T-helper 2 cell (primary cell): Measurements from ENCODE around the gene DMBT1.

ENCODE experiments used
- DNase-seq, 5 experiments: peaks; one replicate each; pipeline versions ENCODE4 v3.0.0 to v3.0.0-alpha.2; 2012 to 2022

DMBT1 gene

DNA sequence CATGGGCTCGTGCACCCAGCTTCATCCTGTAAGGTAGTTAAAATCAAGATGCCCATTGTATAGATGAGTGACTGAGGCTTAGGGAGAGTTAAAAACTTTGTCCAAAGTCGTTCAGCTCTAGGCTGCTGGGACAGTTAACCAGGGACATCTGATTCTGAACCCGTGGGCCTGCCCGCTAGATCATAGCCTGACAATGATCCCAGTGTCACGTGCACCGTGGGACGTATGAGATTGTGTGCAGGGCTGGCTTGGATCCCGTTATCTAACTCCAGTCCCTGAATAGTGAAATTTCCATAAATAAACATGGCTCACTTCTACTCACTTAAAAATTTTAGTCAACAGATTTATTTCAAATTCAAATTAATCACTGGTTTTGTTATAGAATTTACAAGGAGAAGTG, 114.2 kb downstream of the DMBT1 start:
- DNase-seq = no peak

DNA sequence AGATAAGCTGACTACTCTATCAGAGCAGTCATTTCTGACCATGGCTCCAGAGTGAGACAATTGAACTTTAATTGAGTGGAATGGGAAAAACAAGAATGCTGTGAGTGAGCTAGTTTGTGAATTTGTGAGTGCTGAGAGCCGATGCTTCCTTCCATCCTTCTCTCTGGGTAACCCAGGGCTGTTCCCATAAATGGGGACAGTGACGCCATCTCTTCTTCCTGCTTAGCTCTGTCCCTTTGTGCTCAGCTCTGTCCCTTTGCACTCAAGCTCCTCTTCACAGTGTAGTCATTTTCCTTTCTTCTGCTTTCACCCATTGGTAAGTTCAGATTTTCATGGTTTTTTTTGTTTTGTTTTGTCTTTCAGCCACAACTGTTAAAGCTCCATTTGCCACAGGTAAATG, 114.7 kb downstream of the DMBT1 start:
- no peak for DNase-seq

DNA sequence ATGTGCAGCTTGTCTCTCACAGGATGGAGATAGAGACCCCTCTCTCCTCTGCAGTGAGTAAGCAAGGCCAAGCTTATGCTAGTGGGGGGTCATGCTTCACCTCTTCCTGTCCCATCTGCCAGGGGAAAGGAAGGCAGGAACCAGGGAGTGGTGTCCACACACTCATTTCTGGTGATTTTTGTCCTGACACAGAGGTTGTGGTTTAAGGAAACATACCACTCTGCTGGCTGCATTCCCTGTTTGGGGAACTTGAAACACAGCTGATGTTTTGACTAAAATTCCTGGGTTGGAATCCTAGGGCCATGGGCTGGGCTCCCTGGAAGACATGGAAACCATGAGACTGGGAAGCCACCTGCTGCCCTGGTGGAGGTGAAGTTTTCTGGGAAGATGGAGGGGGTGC, 117.7 kb downstream of the DMBT1 start:
- DNase-seq = no peak

DNA sequence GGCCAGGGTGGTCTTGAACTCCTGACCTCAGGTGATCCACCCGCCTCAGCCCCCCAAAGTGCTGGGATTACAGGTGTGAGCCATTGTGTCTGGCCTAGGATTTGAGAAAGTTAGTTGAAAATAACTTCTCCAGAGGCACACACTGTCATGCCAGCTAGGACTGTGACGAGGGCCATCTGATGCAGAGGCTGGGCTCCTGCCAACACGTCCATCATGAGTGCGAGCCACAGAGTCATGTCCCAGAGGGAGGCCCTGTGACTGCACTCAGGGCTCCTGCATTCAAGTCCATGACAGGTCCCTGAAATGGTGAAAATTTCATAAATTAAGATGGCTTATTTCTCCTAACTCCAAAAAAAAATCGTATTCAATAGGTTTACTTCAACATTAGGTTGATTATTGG, 122.0 kb downstream of the DMBT1 start:
- no peak for DNase-seq

DNA sequence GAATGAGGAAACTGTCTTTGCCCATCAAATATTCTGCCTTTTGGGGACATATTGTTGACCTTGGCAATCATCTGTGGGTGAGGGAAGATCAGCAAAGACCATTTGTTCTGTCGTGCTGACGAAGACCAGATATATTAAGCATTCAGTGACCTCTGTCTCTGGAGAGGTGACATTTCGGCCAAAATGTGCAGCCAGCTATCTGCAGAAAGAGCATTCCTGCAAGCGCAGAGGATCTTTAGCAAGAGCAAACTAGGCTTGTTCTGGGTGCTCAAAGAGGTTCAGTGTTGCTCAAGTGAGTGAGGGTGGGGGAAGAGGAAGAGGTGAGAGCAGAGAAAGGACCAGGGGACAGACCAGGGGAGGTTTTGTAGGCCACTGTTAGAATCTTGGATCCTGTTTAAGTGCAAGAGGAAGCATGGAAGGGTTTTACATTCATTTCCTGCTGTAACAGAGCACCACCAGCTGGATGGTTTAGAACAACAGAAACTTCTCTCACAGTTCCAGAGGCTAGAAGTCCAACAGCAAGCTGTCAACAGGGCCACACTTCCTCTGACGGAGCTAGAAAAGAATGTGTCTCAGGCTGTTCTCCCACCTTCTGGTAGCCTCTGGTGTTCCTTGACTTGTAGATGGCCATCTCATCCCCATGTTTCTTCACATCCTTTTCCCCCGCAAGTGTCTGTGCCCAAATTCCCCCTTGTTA, 127.9 kb downstream of the DMBT1 start:
- DNase-seq = no peak

DNA sequence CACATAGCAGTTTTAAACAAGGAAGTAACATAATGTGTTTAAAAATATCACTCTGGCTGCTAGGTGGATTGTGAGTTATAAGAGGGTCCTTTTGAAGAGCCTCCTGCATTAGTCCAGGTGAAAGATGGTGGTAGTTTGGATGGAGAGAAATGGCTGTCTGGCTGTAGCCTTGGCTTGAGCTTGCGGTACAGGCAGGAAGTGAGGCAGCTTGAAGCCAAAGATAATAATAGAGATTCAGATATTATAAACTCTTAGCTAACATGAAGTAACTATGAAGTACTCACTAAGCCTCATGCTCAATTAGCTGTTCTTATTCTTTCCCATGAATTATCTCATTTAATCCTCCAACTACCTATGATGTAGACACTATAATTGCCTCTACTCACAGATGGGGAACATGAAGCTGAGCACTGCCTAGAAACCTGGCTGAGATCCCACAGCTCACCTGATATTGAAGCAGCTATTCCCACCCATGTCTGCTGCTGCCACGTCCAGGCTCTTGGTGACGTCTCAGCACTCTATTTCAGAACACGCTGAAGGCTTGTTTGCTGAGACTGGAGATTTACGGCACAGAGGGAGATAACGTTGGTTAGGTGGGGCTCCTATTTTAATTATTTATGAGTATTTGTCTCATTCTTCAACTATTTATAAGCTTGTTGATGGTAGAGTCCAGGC, 128.7 kb downstream of the DMBT1 start:
- DNase-seq = no peak

DNA sequence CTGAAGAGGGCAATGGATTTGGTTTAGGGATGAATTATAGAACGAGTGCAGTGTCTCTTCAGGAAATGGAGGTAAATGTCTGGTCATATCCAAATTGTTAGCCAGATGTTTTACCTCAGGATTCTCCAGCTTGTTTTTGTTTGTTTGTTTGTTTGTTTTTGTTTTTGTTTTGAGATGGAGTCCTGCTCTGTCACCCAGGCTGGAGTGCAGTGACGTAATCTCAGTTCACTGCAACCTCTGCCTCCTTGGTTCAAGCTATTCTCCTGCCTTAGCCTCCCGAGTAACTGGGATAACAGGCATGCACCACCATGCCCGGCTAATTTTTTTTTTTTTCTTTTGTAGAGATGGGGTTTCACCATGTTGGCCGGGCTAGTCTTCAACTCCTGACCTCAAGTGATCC, 132.2 kb downstream of the DMBT1 start:
- DNase-seq = no peak
